Common myeloid progenitor, CD34-positive (primary cell): ENCODE results near the gene SLC25A25.

Source experiments
- CTCF ChIA-PET: fragments of 350-600 bp; sonication (Branson Sonifier 250); formaldehyde crosslinking; loops from one replicate; lab custom pipeline; 2021; ENCODE audit warnings: antibody characterized with exemption; lab: Charles Lee
- POLR2A ChIA-PET: fragments of 350-600 bp; sonication (Branson Sonifier 250); formaldehyde crosslinking; loops from one replicate; lab custom pipeline; 2021; ENCODE audit warnings: antibody characterized with exemption; lab: Charles Lee
- DNase-seq, 3 donors: peaks; one replicate each; pipeline versions ENCODE4 v3.0.0 to v3.0.0-alpha.2; 2013
- H3K27ac ChIP-seq, 2 experiments: 1 replicate in 1 of 2; 2 replicates in 1 of 2; pipeline ENCODE4 v1.7.0; 2013; ENCODE audit warnings: inconsistent platforms in 2 of 2, low read length in 2 of 2, mild to moderate bottlenecking in 2 of 2, low read depth in 1 of 2, moderate library complexity in 1 of 2; ENCODE audit not compliant: severe bottlenecking in 2 of 2, insufficient read depth in 1 of 2, poor library complexity in 1 of 2
- H3K27me3 ChIP-seq, 5 experiments: replicated peaks in 2 of 5; 1 replicate in 3 of 5; 2 replicates in 2 of 5; pipeline versions ENCODE4 v1.6.1 to v1.7.0; 2013; ENCODE audit warnings: low read length in 4 of 5, mild to moderate bottlenecking in 2 of 5, moderate library complexity in 2 of 5, inconsistent platforms in 1 of 5; ENCODE audit not compliant: insufficient read depth in 5 of 5, control insufficient read depth in 4 of 5
- H3K36me3 ChIP-seq, 4 experiments: 1 replicate in 2 of 4; 2 replicates in 2 of 4; pipeline versions ENCODE4 v1.6.1 to v1.7.0; 2013; ENCODE audit warnings: low read length in 3 of 4, control low read depth in 1 of 4, mild to moderate bottlenecking in 1 of 4; ENCODE audit not compliant: control insufficient read depth in 4 of 4, insufficient read depth in 4 of 4
- H3K4me1 ChIP-seq, 4 experiments: 1 replicate in 3 of 4; 2 replicates in 1 of 4; pipeline versions ENCODE4 v1.6.1 to v1.7.1; 2013; ENCODE audit warnings: low read length in 3 of 4, mild to moderate bottlenecking in 3 of 4, control low read depth in 1 of 4, inconsistent platforms in 1 of 4, moderate library complexity in 1 of 4; ENCODE audit not compliant: control insufficient read depth in 4 of 4, insufficient read depth in 4 of 4; ENCODE audit errors: control extremely low read depth in 1 of 4
- H3K4me3 ChIP-seq, 7 experiments: 1 replicate in 4 of 7; 2 replicates in 3 of 7; pipeline versions ENCODE4 v1.5.1 to v1.7.0; 2013; ENCODE audit warnings: mild to moderate bottlenecking in 7 of 7, low read length in 6 of 7, moderate library complexity in 6 of 7, inconsistent platforms in 2 of 7, low read depth in 2 of 7, control low read depth in 1 of 7; ENCODE audit not compliant: insufficient read depth in 4 of 7, control insufficient read depth in 1 of 7; ENCODE audit errors: extremely low read depth in 1 of 7
- H3K9me3 ChIP-seq, 5 experiments: 1 replicate in 4 of 5; 2 replicates in 1 of 5; pipeline versions ENCODE4 v1.6.1 to v1.7.1; 2013; ENCODE audit warnings: low read length in 4 of 5, mild to moderate bottlenecking in 2 of 5, inconsistent platforms in 1 of 5, low read depth in 1 of 5, moderate library complexity in 1 of 5; ENCODE audit not compliant: control insufficient read depth in 4 of 5, insufficient read depth in 2 of 5; ENCODE audit errors: control extremely low read depth in 1 of 5
- WGBS: methylation state at CpG from one replicate; pipeline ENCODE4 v1.1.5; 2013; ENCODE audit not compliant: insufficient coverage; 5-methylcytosine and 5-hydroxymethylcytosine counted together

The SLC25A25 gene

GRCh38 chr9:128048663-128049062, 19.4 kb upstream of the SLC25A25 start:
- H3K9me3 ChIP-seq: no peaks in the 10 kb centered on the region
- DNase-seq: no peak
- H3K4me3 ChIP-seq: no peak overlapping the region
- no peaks in the 10 kb centered on the region for H3K27me3 ChIP-seq
- POLR2A ChIA-PET: no interaction called here
- H3K27ac ChIP-seq: no peak overlapping the region
- H3K4me1 ChIP-seq: peaks cover 0 to 4% (median 2%) of the 10 kb centered on the region in 4 experiments
- no peaks in the 10 kb centered on the region for H3K36me3 ChIP-seq
- CTCF ChIA-PET: interaction anchor here (1.1 to 8.2 kb wide), 3 partner anchors 11 to 24 kb away, joined by 3 to 50 read pairs (median 3); no protein-coding TSS in a partner anchor

- POLR2A ChIA-PET: interaction anchor here (0.6 kb wide), 1 partner anchor 150 kb away, joined by 3 read pairs; the partner anchor contains the start of gene ST6GALNAC6
- H3K4me3 ChIP-seq: no peak overlapping the region
- H3K27me3 ChIP-seq: no peaks in the 10 kb centered on the region
- no peaks in the 10 kb centered on the region for H3K9me3 ChIP-seq
- no peak for DNase-seq
- no peaks in the 10 kb centered on the region for H3K36me3 ChIP-seq
- H3K27ac ChIP-seq: no peak overlapping the region
- 23% methylated on average over 3 of the region's 3 CpGs for WGBS
- peaks cover 0 to 4% (median 2%) of the 10 kb centered on the region in 4 experiments for H3K4me1 ChIP-seq
- CTCF ChIA-PET: interaction anchor here (0.9 to 8.2 kb wide), 3 partner anchors 15 to 108 kb away, joined by 3 to 50 read pairs (median 3); no protein-coding TSS in a partner anchor
Measured at GRCh38 chr9:128049843-128050242, 18.2 kb upstream of the SLC25A25 start.

GRCh38 chr9:128051932-128052709, 15.9 kb upstream of the SLC25A25 start:
- Histone ChIP-seq H3K27ac (no peak overlapping the region), H3K4me1 (peaks cover 0 to 14% (median 7%) of the 10 kb centered on the region in 4 experiments), H3K27me3 (no peaks in the 10 kb centered on the region), H3K36me3 (no peaks in the 10 kb centered on the region), H3K4me3 (no peak overlapping the region), H3K9me3 (no peaks in the 10 kb centered on the region)
- POLR2A ChIA-PET: no interaction called here
- no peak for DNase-seq
- 94% methylated on average over 12 of the region's 15 CpGs for WGBS
- CTCF ChIA-PET: interaction anchor here (1.2 to 1.6 kb wide), 3 partner anchors 11 to 30 kb away, joined by 4 to 5 read pairs (median 4); no protein-coding TSS in a partner anchor

- no peak for DNase-seq
- no peak overlapping the region for H3K4me3 ChIP-seq
- no peak overlapping the region for H3K27ac ChIP-seq
- H3K9me3 ChIP-seq: no peaks in the 10 kb centered on the region
- H3K4me1 ChIP-seq: peaks cover 0 to 14% (median 7%) of the 10 kb centered on the region in 4 experiments
- POLR2A ChIA-PET: no interaction called here
- whole genome bisulfite sequencing: 87% methylated on average over 3 of the region's 11 CpGs
- H3K27me3 ChIP-seq: no peaks in the 10 kb centered on the region
- CTCF ChIA-PET: interaction anchor here (0.6 to 1.0 kb wide), 2 partner anchors 34 to 586 kb away, joined by 3 read pairs; no protein-coding TSS in a partner anchor
- H3K36me3 ChIP-seq: no peaks in the 10 kb centered on the region
Measured at GRCh38 chr9:128053560-128053959, 14.5 kb upstream of the SLC25A25 start.

GRCh38 chr9:128054087-128054486, 13.9 kb upstream of the SLC25A25 start:
- POLR2A ChIA-PET: no interaction called here
- Histone ChIP-seq H3K27ac (no peak overlapping the region), H3K4me1 (peaks cover 0 to 14% (median 7%) of the 10 kb centered on the region in 4 experiments), H3K4me3 (no peak overlapping the region), H3K9me3 (no peaks in the 10 kb centered on the region), H3K27me3 (no peaks in the 10 kb centered on the region), H3K36me3 (no peaks in the 10 kb centered on the region)
- no peak for DNase-seq
- CTCF ChIA-PET: interaction anchor here (1.0 kb wide), 1 partner anchor 34 kb away, joined by 3 read pairs; no protein-coding TSS in a partner anchor
- WGBS: 72% methylated on average over 2 of the region's 3 CpGs

- no peaks in the 10 kb centered on the region for H3K27me3 ChIP-seq
- WGBS: 60% methylated on average over 6 of the region's 7 CpGs
- peaks cover 0 to 12% (median 7%) of the 10 kb centered on the region in 4 experiments for H3K4me1 ChIP-seq
- CTCF ChIA-PET: interaction anchor here (1.0 to 3.6 kb wide), 3 partner anchors 20 to 112 kb away, joined by 3 to 9 read pairs (median 3); no protein-coding TSS in a partner anchor
- H3K9me3 ChIP-seq: no peaks in the 10 kb centered on the region
- DNase-seq: no peak
- H3K4me3 ChIP-seq: no peak overlapping the region
- no peak overlapping the region for H3K27ac ChIP-seq
- H3K36me3 ChIP-seq: no peaks in the 10 kb centered on the region
- POLR2A ChIA-PET: interaction anchor here (1.3 kb wide), 1 partner anchor 11 kb away, joined by 3 read pairs; no protein-coding TSS in a partner anchor
Measured at GRCh38 chr9:128055344-128056040, 12.5 kb upstream of the SLC25A25 start.
